GM18498 (cell line): ENCODE measurements around the gene MDFIC2.
"Not testable (repeated sequence)": the region's sequence is repeated elsewhere in the genome, so short reads cannot be mapped to it uniquely, and the experiment has no call there.

Experiments
- ATAC-seq: cut with Tn5 transposase; IDR thresholded peaks from one replicate; pipeline ENCODE4 v1.9.1; 2021; ENCODE audit warnings: mild to moderate bottlenecking, moderate library complexity; ENCODE audit not compliant: unreplicated experiment

The MDFIC2 gene

GRCh38 chr3:70312336-70312735 is at the start of gene MDFIC2:
MDFIC2 (minus strand) TSS chr3:70312638; CDS start chr3:70311973, 665 bp downstream.
- no peak for ATAC-seq

DNA sequence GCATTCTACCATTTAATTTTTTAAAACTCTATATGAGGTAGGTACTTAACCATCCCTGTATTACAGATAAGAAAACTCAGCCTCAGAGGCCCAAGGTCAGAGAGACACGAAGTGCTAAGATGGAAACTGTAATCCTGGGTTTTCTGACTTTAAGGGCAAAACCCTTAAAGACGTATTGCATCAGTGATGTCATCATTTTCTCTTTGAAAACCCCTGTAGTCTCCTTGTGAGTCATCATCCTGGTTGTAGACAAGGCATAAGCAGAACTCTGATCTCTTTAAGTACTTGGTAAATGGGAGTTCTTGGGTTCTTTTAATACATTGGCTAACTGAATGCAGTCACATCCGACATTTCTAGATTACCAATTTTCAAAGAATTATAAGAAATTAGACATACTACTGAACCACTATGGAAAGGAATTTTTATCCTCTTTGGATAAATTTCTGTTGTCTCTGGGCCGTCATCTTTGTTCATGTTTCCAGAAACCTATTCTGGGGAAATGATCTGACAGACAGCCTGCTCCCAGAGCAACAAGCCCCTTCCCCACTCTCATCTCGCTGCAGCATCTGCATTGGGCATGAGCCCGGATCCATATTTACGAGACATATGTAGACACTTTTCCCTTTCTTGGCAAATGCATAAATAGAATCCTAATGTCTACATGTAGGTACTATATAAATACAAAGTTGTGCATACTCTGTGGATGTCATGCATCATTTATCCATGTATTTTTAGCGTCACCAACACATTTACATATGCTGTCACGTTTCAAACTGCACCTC is 48.7 kb upstream of the MDFIC2 start:
- peak; percentile 78 for ATAC-seq

GRCh38 chr3:70359711-70360110 is 47.3 kb upstream of the MDFIC2 start:
- ATAC-seq: no peak

- ATAC-seq: no peak
These were observed 46.6 kb upstream of the MDFIC2 start for GRCh38 chr3:70358978-70359580.

DNA sequence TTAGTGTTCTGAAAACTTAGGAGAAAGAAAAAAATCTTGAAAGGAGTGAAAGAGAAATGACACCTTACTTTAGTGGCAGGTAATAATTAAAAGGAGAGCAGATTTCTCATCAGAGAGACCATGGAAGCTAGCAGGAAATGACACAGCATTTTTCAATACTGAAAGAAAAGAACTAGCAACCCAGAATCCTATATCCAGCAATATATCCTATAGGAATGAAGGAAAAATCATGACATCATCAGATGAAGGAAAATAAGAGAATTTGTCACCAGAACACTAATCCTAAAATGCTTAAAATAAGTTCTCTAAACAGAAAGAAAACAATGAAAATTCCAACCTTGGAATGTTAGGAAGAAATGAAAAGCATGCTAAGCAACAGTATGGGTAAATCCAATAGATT is 39.8 kb upstream of the MDFIC2 start:
- no peak for ATAC-seq

DNA sequence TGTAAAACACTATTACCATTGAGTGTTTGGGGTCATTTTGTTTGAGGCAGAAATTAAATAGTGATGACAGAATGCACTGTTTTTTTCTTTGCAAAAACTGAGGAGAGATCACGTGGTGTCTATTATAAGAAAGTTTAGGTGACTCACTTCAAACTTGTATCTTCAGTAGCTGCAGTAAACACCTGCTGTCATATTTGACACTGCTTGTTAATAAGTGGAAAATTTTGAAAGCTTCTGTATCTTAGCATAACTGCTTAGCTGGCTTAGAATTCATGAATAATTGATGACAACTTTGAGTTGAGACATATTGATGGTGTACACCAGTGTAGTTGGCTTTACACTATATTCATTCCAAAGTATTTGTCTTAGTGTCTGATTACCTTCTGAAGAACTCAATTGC is 29.7 kb upstream of the MDFIC2 start:
- ATAC-seq: no peak

DNA sequence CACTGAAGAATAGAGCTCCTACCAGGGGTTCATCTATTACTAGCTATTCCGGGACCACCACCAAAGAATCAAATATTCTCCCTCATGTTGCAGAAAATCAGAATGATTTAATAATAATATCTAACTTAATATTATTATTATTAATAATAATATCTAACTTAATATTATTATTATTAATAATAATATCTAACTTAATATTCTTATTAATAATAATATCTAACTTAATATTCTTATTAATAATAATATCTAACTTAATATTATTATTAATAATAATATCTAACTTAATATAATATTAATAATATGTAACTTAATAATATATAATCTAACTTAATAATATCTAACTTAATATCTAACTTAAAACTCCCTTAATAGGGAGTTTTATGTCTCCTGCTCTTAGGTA is 24.4 kb upstream of the MDFIC2 start:
- ATAC-seq: not testable (repeated sequence)

- no peak for ATAC-seq
These were observed 20.6 kb upstream of the MDFIC2 start for GRCh38 chr3:70333080-70333479.

GRCh38 chr3:70315021-70315420 is 2.6 kb upstream of the MDFIC2 start:
- no peak for ATAC-seq

DNA sequence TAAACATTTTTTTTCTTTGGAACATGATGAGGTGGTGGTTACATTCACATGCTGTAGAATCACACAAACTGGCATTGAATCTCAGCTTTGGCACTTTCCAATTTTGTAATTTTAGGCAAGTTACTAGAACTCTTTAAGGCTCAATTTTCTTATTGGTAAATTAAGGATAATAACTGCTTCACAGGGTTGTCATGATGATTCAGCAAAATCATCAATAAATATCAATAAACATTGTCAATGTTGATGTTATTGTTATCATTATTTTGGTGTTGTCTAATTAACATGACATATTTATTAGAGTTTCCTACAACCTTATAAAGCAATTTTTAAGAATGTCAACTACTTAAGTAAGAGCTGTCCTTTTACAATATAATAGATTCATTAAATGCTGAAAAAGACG is 1.6 kb downstream of the MDFIC2 start:
- ATAC-seq: no peak

DNA sequence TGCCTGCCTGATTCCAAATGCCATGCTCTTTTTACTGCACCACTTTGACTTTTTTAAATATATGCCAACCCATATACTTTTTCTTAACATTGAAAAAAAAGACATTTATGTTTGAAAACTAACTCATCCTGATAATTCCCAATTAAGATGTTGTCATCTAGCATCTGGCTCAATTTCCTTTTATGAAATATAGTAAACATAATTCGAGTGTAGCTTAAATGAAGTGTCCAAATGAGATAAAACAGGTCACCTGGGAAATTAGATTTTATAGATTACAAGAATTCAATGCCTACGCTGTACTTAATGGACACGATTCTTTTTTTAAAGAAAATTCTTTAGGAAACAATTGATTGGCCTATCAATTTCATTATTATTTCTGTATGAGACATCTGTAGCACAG is 2.8 kb downstream of the MDFIC2 start:
- no peak for ATAC-seq

GRCh38 chr3:70308760-70309159 is 3.7 kb downstream of the MDFIC2 start:
- ATAC-seq: no peak

DNA sequence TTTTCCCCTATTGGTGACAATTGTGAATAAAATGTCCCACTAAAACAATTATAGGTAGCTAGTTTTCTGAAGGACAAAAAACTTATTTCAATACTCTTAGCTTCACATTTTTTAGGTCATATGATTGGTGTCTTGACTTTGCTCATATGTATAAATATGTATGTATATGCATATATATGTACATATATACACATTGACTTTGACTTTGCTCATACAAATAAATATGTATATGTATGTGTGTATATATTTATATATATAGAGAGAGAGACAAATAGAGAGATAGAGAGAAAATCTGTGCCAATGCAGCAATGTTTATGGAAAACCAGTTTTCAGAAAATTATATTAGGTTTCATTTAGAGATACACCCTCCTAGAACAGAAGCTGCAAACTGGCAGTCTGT is 5.7 kb downstream of the MDFIC2 start:
- ATAC-seq: no peak

- no peak for ATAC-seq
These were observed 14.1 kb downstream of the MDFIC2 start for GRCh38 chr3:70298385-70298784.

DNA sequence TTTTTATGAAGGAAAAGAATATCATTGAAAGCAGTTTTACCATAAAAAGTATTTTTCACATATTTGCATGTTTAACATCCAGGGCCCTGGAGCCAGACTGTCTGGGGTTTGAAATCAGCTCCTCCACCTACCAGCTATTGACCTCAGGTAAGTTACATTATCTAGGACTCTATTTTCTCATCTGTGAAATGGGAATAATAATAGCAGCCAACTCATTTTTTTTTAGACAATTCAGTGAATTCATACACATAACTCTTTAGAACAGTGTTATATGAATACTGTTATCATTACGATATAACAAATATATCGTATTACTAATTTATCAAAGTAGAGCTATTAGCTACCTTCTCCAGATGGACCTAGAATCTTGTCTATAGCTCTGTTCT is 21.3 kb downstream of the MDFIC2 start:
- no peak for ATAC-seq

- ATAC-seq: not testable (repeated sequence)
These were observed 21.9 kb downstream of the MDFIC2 start for GRCh38 chr3:70290431-70291096.

GRCh38 chr3:70281663-70282062 is 30.8 kb downstream of the MDFIC2 start:
- ATAC-seq: no peak

DNA sequence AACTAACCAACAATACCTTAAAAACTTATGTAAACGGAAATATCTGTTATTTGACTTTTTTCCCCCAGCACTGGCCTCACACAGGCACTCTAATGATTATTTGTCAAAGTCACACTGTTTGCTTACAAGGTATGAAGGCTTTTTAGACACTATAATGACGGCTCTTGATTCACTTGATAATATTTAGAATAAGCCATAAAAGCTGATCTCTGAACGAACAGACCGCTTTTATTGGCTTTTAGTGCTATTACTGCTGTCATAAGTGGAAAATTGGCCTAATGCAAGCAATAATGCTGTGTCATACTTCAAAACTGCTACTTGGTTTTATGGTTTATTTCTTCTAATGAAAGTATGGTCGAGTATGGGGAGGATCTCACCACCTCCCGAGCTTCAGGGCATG is 35.1 kb downstream of the MDFIC2 start:
- no peak for ATAC-seq

DNA sequence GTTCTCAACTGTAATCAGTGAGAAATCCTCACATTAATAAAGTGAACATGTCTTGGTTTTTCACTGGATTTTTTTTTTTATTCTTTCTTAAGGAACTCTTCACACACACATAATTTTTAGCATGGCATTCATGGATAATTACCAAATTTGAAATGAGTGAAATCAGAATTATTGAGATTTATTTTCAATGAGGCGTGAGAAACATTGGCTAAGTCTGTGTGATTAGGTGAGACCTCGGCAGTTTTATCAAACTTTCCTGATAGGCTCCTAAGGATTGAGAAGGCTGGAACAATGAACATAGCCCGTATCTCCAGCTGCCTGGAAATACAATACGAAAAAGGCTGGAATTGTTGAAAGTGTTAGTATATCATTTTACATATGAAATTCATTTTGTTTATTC is 35.5 kb downstream of the MDFIC2 start:
- no peak for ATAC-seq

DNA sequence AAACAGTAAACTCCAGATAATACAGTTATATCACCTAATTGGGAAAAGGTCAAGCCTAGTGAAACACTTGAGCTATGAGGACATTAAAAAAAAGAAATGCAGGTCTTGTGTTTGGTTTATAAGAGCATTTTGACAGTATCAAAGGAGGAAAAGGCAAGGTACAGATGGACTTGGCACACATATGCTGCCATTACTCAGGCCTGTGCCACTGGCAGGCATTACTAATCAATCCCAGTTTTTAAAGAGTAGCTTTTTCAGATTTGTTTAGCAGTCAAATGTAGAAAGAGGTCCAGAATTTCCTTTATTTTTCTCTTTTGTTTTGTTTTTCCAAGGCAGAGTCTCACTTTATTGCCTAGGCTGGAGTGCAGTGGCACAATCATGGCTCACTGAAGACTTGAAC is 38.9 kb downstream of the MDFIC2 start:
- no peak for ATAC-seq

DNA sequence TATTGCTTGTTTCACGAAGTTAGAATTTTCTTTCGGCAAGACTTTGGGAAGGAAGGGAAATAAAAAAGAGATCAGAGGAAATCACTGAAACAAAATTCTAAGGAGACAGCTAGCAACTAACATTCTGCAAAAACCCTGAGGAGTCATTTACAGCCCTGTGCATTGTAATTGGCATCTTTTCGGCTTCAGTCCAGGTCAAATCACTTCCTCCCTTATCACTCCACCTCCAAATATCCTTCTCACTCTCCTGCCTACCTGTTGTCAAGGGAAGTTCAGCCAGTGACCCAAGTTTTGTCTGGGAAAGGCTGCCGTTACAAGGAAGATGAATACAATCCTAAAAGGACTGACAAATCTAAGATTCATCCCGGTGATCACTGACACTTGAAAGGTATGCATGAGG is 39.6 kb downstream of the MDFIC2 start:
- ATAC-seq: no peak

DNA sequence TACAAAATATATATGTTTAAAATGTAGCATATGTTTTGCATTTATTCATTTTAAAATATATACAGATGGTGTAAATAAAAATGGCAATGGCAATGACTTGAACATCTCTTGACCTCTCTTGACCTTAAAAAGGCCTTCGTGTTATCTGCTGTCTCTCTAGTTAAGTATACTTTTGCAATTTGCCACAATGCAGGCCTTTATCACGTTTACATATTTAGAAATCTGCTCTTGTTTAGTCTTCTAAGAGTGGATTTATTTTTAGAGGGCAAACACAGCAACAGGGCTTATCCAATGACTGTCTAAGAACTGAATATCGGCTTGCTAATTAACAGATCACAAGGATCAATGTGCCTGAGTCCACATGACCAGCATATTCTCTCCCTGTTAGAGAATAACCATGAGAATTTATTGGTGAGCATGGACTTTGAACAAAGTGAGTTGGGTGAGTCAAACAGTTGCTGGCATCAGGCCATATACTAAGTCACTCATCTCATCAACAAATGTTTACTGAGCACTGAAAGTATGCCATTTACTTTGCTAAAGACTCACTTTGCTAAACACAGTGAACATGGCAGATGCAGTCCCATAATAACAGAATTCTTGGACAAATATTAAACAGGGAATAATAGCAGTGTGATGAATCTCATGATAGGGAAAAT is 48.2 kb downstream of the MDFIC2 start:
- ATAC-seq: no peak
